HuH-7.5 (cell line): Measurements from ENCODE around the gene OSBPL1A.
"Not testable (repeated sequence)": the region's sequence is repeated elsewhere in the genome, so short reads cannot be mapped to it uniquely, and the experiment has no call there.

Experiments used
- DNase-seq: peaks from one replicate; pipeline ENCODE4 v3.0.0; 2011; ENCODE audit warnings: low spot score

The OSBPL1A gene

GRCh38 chr18:24187049-24187448 lies 210.6 kb downstream of the OSBPL1A start:
- DNase-seq = no peak

GRCh38 chr18:24185805-24186204 lies 211.8 kb downstream of the OSBPL1A start:
- DNase-seq = no peak

- no peak for DNase-seq
These were observed 215.8 kb downstream of the OSBPL1A start for GRCh38 chr18:24181806-24182205.

- no peak for DNase-seq
These were observed 217.6 kb downstream of the OSBPL1A start for GRCh38 chr18:24180048-24180447.

GRCh38 chr18:24177499-24178133 lies 220.0 kb downstream of the OSBPL1A start:
- DNase-seq = no peak

GRCh38 chr18:24176727-24177416 lies 220.8 kb downstream of the OSBPL1A start:
- peak; percentile 46 for DNase-seq

- DNase-seq = no peak
These were observed 223.6 kb downstream of the OSBPL1A start for GRCh38 chr18:24173997-24174396.

GRCh38 chr18:24170360-24170759 lies 227.3 kb downstream of the OSBPL1A start:
- DNase-seq = no peak

GRCh38 chr18:24168496-24168895 lies 229.1 kb downstream of the OSBPL1A start:
- no peak for DNase-seq

- DNase-seq = no peak
These were observed 236.3 kb downstream of the OSBPL1A start for GRCh38 chr18:24161304-24161703.

GRCh38 chr18:24160086-24160485 lies 237.5 kb downstream of the OSBPL1A start:
- no peak for DNase-seq

- DNase-seq = no peak
These were observed 239.8 kb downstream of the OSBPL1A start for GRCh38 chr18:24157855-24158254.

GRCh38 chr18:24153397-24153796 lies 244.2 kb downstream of the OSBPL1A start:
- DNase-seq = no peak

- DNase-seq = not testable (repeated sequence)
These were observed 248.0 kb downstream of the OSBPL1A start for GRCh38 chr18:24149591-24149990.

- DNase-seq = no peak
These were observed 255.2 kb downstream of the OSBPL1A start for GRCh38 chr18:24142376-24142775.

GRCh38 chr18:24140697-24141096 lies 256.9 kb downstream of the OSBPL1A start:
- DNase-seq = no peak

- DNase-seq = peak; percentile 57
These were observed 258.6 kb downstream of the OSBPL1A start, which contains the start of gene CABYR for GRCh38 chr18:24138789-24139616. Gene CABYR, plus strand, starts transcription at chr18:24139062. Its CDS starts 4,053 bp downstream, at chr18:24143115.

GRCh38 chr18:24138409-24138788 lies 259.2 kb downstream of the OSBPL1A start:
- DNase-seq = no peak

- no peak for DNase-seq
These were observed 260.7 kb downstream of the OSBPL1A start for GRCh38 chr18:24136967-24137373.

GRCh38 chr18:24130494-24130893 lies 267.1 kb downstream of the OSBPL1A start:
- DNase-seq = no peak

- DNase-seq = no peak
These were observed 268.9 kb downstream of the OSBPL1A start for GRCh38 chr18:24128700-24129099.

- DNase-seq = no peak
These were observed 269.9 kb downstream of the OSBPL1A start for GRCh38 chr18:24127735-24128134.
